ENCODE data around the gene CTNND2. TPM values are rescaled to one million over a fixed set of nuclear protein-coding genes. Genes with fewer than 3 reads are reported as not detected.
A peak's percentile ranks its signal among the peaks of the same experiment; 100 is the strongest.
"Not testable (repeated sequence)": the region's sequence is repeated elsewhere in the genome, so short reads cannot be mapped to it uniquely, and the experiment has no call there.

CTNND2 gene
- total and polyA plus RNA-seq, 10 of the 15 experiments (the other 5 are each of a cell fraction or from before 2014, with no cell fraction given) = 0.02 to 0.16 (median 0.04) TPM; not detected in 7

GRCh38 chr5:11009576-11009975 is 894.7 kb downstream of the CTNND2 start:
- in situ Hi-C loops (cut with MboI) = no loop called here
- no peak for ATAC-seq
- no peaks in the 10 kb centered on the region for H3K9me3 ChIP-seq (replicated peaks; ENCODE audit: control insufficient read depth, insufficient read depth, low read length)
- no peaks in the 10 kb centered on the region for H3K79me2 ChIP-seq (ENCODE audit: control insufficient read depth, insufficient read depth, low read length)
- no peak overlapping the region for H3K4me2 ChIP-seq (ENCODE audit: control insufficient read depth, insufficient read depth)
- no peaks in the 10 kb centered on the region for H3K36me3 ChIP-seq (ENCODE audit: control insufficient read depth in 2 of 2, insufficient read depth in 2 of 2, low read length in 1 of 2)
- H3K4me1 ChIP-seq (ENCODE audit: control insufficient read depth, insufficient read depth, low read length) = no peaks in the 10 kb centered on the region
- ChIA-PET SMC1A (ENCODE audit: uncharacterized antibody, unreplicated experiment) (interaction anchor here (0.8 to 1.2 kb wide), 2 partner anchors 14 to 21 kb away, joined by 3 to 4 read pairs; no protein-coding TSS in a partner anchor), CTCF (interaction anchor here (1.1 kb wide), 1 partner anchor 22 kb away, joined by 7 read pairs; no protein-coding TSS in a partner anchor), RAD21 (ENCODE audit: unreplicated experiment) (interaction anchor here (1.0 kb wide), 1 partner anchor 9 kb away, joined by 3 read pairs; no protein-coding TSS in a partner anchor), POLR2A (no interaction called here)
- intact Hi-C loops (cut with micrococcal nuclease; ENCODE audit: unreplicated experiment) = no loop called here
- DNase-seq (ENCODE audit: low read depth, low spot score) = no peak
- H4K20me1 ChIP-seq (ENCODE audit: control insufficient read depth, insufficient read depth) = no peaks in the 10 kb centered on the region
- H3K27ac ChIP-seq (ENCODE audit: control insufficient read depth, insufficient read depth) = no peak overlapping the region
- 0 out of 2 replicates have a peak, but pooled peaks have one; percentile 3 for TF ChIP-seq SPI1 (IDR thresholded peaks at IDR 0.05; ENCODE audit: borderline replicate concordance, insufficient read depth, low read depth, low read length)
- TF ChIP-seq SMAD1 (IDR thresholded peaks at IDR 0.05; ENCODE audit: low read depth, partially characterized antibody) = no peak
- H2AFZ ChIP-seq (ENCODE audit: control insufficient read depth, low read depth, low read length) = no peak overlapping the region
- no peaks in the 10 kb centered on the region; a peak in 2 of 4 replicates for H3K27me3 ChIP-seq (replicated peaks in 1 of 2; ENCODE audit: control insufficient read depth in 2 of 2, insufficient read depth in 2 of 2, low read length in 1 of 2)
- no peak for FAIRE-seq
- no peak overlapping the region for H3K4me3 ChIP-seq
- 26% methylated on average over 3 of the region's 3 CpGs for WGBS (ENCODE audit: insufficient coverage, insufficient replicate concordance, low lambda C conversion rate, missing lambda C conversion rate)
- no peak overlapping the region for H3K9ac ChIP-seq (ENCODE audit: control insufficient read depth, insufficient read depth, low read length)
- BruUV-seq (replicated peaks) = no TSS peak

DNA sequence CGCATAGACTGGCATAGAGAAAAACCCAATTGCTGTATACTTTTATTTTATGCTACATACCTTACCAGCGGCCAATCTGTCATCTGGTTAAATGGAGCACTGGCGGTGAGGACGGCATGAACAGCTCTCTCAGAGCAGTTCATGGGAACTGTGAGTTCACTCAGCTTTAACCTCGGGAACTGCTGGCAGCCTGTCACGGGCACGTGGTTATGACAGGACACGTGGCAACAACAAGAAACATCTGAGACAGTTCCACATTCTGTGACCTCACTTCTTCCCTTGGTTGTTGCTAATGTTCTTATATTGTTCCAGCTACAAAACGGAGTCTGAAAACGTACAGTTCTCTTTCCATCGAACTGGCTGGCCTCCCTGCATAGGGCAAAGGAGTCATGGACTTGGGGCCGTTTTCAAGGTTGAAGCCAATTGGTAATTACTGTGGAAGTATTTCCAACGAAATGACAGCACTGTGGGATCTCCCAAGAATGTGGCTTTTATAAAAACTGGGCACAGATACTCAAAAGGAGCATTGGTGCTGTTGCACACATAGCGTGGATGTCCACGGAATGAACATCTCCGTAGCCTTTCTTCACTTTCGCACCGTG is 896.9 kb downstream of the CTNND2 start:
- ATAC-seq = no peak
- Histone ChIP-seq H4K20me1 (ENCODE audit: control insufficient read depth, insufficient read depth) (no peaks in the 10 kb centered on the region), H3K9ac (ENCODE audit: control insufficient read depth, insufficient read depth, low read length) (no peak overlapping the region), H3K9me3 (replicated peaks; ENCODE audit: control insufficient read depth, insufficient read depth, low read length) (no peaks in the 10 kb centered on the region), H3K4me3 (no peak overlapping the region), H3K27ac (ENCODE audit: control insufficient read depth, insufficient read depth) (no peak overlapping the region), H3K4me2 (ENCODE audit: control insufficient read depth, insufficient read depth) (no peak overlapping the region), H3K4me1 (ENCODE audit: control insufficient read depth, insufficient read depth, low read length) (no peaks in the 10 kb centered on the region), H2AFZ (ENCODE audit: control insufficient read depth, low read depth, low read length) (no peak overlapping the region), H3K36me3 (ENCODE audit: control insufficient read depth in 2 of 2, insufficient read depth in 2 of 2, low read length in 1 of 2) (no peaks in the 10 kb centered on the region), H3K27me3 (replicated peaks in 1 of 2; ENCODE audit: control insufficient read depth in 2 of 2, insufficient read depth in 2 of 2, low read length in 1 of 2) (no peaks in the 10 kb centered on the region; a peak in 1 of 4 replicates), H3K79me2 (ENCODE audit: control insufficient read depth, insufficient read depth, low read length) (no peaks in the 10 kb centered on the region)
- intact Hi-C loops (cut with micrococcal nuclease; ENCODE audit: unreplicated experiment) = no loop called here
- WGBS (ENCODE audit: insufficient coverage, insufficient replicate concordance, low lambda C conversion rate, missing lambda C conversion rate) = 44% methylated on average over 18 of the region's 18 CpGs
- BruUV-seq (replicated peaks) = no TSS peak
- TF ChIP-seq SMARCA5 (IDR thresholded peaks at IDR 0.05) (no peak), USF1 (IDR thresholded peaks at IDR 0.05; ENCODE audit: borderline replicate concordance, extremely low read length, insufficient read depth, low read depth, low read length) (peak; percentile 7)
- CTCF ChIA-PET = no interaction called here
- in situ Hi-C loops (cut with MboI) = no loop called here
- DNase-seq (ENCODE audit: low read depth, low spot score) = no peak
- SMC1A ChIA-PET (ENCODE audit: uncharacterized antibody, unreplicated experiment) = no interaction called here
- POLR2A ChIA-PET = no interaction called here
- no peak for FAIRE-seq
- RAD21 ChIA-PET (ENCODE audit: unreplicated experiment) = no interaction called here

DNA sequence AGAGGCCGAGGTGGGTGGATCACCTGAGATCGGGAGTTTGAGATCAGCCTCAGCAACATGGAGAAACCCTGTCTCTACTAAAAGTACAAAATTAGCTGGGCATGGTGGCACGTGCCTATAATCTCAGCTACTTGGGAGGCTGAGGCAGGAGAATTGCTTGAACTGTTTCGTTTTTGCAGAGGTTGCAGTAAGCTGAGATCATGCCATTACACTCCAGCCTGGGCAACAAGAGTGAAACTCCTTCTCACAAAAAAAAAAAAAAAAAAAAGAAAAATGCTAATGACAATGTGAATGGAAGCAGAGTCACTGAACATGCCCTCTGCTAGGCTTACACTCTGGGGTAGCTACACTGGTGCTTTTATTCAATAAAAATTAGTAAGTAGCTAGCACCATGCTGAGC is 899.7 kb downstream of the CTNND2 start:
- FAIRE-seq; H2AFZ ChIP-seq (ENCODE audit: control insufficient read depth, low read depth, low read length); H3K4me3 ChIP-seq; H3K4me2 ChIP-seq (ENCODE audit: control insufficient read depth, insufficient read depth); ATAC-seq; intact Hi-C loops (cut with micrococcal nuclease; ENCODE audit: unreplicated experiment); H4K20me1 ChIP-seq (ENCODE audit: control insufficient read depth, insufficient read depth); RAD21 ChIA-PET (ENCODE audit: unreplicated experiment); H3K27ac ChIP-seq (ENCODE audit: control insufficient read depth, insufficient read depth); H3K4me1 ChIP-seq (ENCODE audit: control insufficient read depth, insufficient read depth, low read length); H3K9me3 ChIP-seq (replicated peaks; ENCODE audit: control insufficient read depth, insufficient read depth, low read length); DNase-seq (ENCODE audit: low read depth, low spot score); H3K79me2 ChIP-seq (ENCODE audit: control insufficient read depth, insufficient read depth, low read length); in situ Hi-C loops (cut with MboI); H3K27me3 ChIP-seq (replicated peaks in 1 of 2; ENCODE audit: control insufficient read depth in 2 of 2, insufficient read depth in 2 of 2, low read length in 1 of 2); BruUV-seq (replicated peaks); H3K36me3 ChIP-seq (ENCODE audit: control insufficient read depth in 2 of 2, insufficient read depth in 2 of 2, low read length in 1 of 2); H3K9ac ChIP-seq (ENCODE audit: control insufficient read depth, insufficient read depth, low read length); POLR2A ChIA-PET: not testable (repeated sequence)
- ChIA-PET CTCF (interaction anchor here (1.3 to 1.9 kb wide), 3 partner anchors 10 to 36 kb away, joined by 3 to 5 read pairs (median 3); no protein-coding TSS in a partner anchor), SMC1A (ENCODE audit: uncharacterized antibody, unreplicated experiment) (interaction anchor here (0.6 kb wide), 1 partner anchor 118 kb away, joined by 5 read pairs; no protein-coding TSS in a partner anchor)
- WGBS (ENCODE audit: insufficient coverage, insufficient replicate concordance, low lambda C conversion rate, missing lambda C conversion rate) = 12% methylated on average over 4 of the region's 4 CpGs

Data from GM12878 (cell line).